DOHH2 (cell line): ENCODE measurements around the gene RAB20.

ENCODE experiments used
- H3F3A ChIP-seq: fragments of 200-600 bp; sonication (generic), shearing (Covaris generic); 2 replicates; pipeline ENCODE4 v1.6.0; 2016; ENCODE audit warnings: antibody characterized with exemption, mild to moderate bottlenecking; ENCODE audit not compliant: control insufficient read depth, insufficient read depth
- H3K27ac ChIP-seq: fragments of 200-600 bp; sonication (generic); 2 replicates; pipeline ENCODE4 v1.5.1; 2014; ENCODE audit warnings: low read depth, mild to moderate bottlenecking, low read length, moderate library complexity
- H3K27me3 ChIP-seq: fragments of 200-600 bp; sonication (generic); 2 replicates; pipeline ENCODE4 v1.6.1; 2014; ENCODE audit warnings: mild to moderate bottlenecking, low read length, mixed read lengths; ENCODE audit not compliant: control insufficient read depth
- H3K36me3 ChIP-seq: fragments of 200-600 bp; sonication (generic); 2 replicates; pipeline ENCODE4 v1.6.1; 2014; ENCODE audit warnings: mild to moderate bottlenecking, low read length, moderate library complexity, mixed read lengths; ENCODE audit not compliant: control insufficient read depth
- H3K4me1 ChIP-seq: fragments of 200-600 bp; sonication (generic); 2 replicates; pipeline ENCODE4 v1.6.1; 2014; ENCODE audit warnings: mild to moderate bottlenecking, low read length, mixed read lengths; ENCODE audit not compliant: control insufficient read depth
- H3K4me2 ChIP-seq: fragments of 200-600 bp; sonication (generic); 2 replicates; pipeline ENCODE4 v1.6.0; 2014; ENCODE audit warnings: mild to moderate bottlenecking, low read length, moderate library complexity
- H3K4me3 ChIP-seq: fragments of 200-600 bp; sonication (generic); 2 replicates; pipeline ENCODE4 v1.5.1; 2014; ENCODE audit warnings: mild to moderate bottlenecking, low read length, mixed read lengths
- H3K79me2 ChIP-seq: fragments of 200-600 bp; sonication (generic); 2 replicates; pipeline ENCODE4 v1.6.1; 2014; ENCODE audit warnings: mild to moderate bottlenecking, low read length, mixed read lengths; ENCODE audit not compliant: control insufficient read depth
- H3K9me2 ChIP-seq: fragments of 200-600 bp; sonication (generic); replicated peaks from 2 replicates; pipeline ENCODE4 v1.6.1; 2014; ENCODE audit warnings: mild to moderate bottlenecking, low read length, mixed read lengths; ENCODE audit not compliant: control insufficient read depth
- H3K9me3 ChIP-seq: fragments of 200-600 bp; sonication (generic); 2 replicates; pipeline ENCODE4 v1.6.1; 2014; ENCODE audit warnings: antibody characterized with exemption, low read length, mixed read lengths; ENCODE audit not compliant: control insufficient read depth, insufficient read depth
- H4K20me1 ChIP-seq: fragments of 200-600 bp; sonication (generic); 2 replicates; pipeline ENCODE4 v1.6.0; 2014; ENCODE audit warnings: low read depth, mild to moderate bottlenecking, antibody characterized with exemption, low read length, moderate library complexity; ENCODE audit not compliant: control insufficient read depth, insufficient read depth
- EZH2phosphoT487 ChIP-seq: fragments of 200-600 bp; sonication (generic); IDR thresholded peaks from 2 replicates; pipeline ENCODE4 v1.6.1; 2017; ENCODE audit warnings: borderline replicate concordance, mild to moderate bottlenecking, antibody characterized with exemption, low read length, moderate library complexity, mixed read lengths
- TF ChIP-seq, protein P1 (sequence below): fragments of 200-600 bp; sonication (generic); IDR thresholded peaks from one replicate; pipeline ENCODE4 v1.5.1; 2014; ENCODE audit warnings: antibody characterized with exemption, mild to moderate bottlenecking, low read depth, low read length; ENCODE audit not compliant: poor library complexity, severe bottlenecking

RAB20 gene

DNA sequence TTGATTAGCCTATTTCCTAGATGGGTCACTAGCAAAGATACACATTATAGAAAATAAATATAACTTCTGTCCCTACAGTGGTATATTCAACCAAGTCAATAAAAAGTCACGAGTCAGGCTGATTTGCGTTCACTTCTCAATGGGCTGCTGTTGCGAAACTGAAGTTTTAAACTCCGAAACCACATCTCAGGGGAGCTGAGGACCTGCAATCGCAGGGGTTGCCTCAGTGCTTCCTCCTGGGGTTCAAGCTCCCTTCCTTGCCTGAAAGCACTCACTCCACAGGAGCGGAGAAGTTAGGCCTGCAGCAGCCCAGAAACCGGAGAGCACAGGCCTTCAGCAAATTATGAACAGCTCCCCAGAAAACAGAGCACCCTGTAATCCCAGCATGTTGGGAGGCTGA, 39.6 kb downstream of the RAB20 start:
- peaks cover 19% of the 10 kb centered on the region for H3K4me1 ChIP-seq
- no peaks in the 10 kb centered on the region for H3K9me2 ChIP-seq
- H3K36me3 ChIP-seq, result no peaks in the 10 kb centered on the region
- peaks cover 12% of the 10 kb centered on the region for H3K27me3 ChIP-seq
- H3F3A ChIP-seq, result no peaks in the 10 kb centered on the region
- H3K27ac ChIP-seq, result no peak overlapping the region
- TF ChIP-seq, protein P1, sequence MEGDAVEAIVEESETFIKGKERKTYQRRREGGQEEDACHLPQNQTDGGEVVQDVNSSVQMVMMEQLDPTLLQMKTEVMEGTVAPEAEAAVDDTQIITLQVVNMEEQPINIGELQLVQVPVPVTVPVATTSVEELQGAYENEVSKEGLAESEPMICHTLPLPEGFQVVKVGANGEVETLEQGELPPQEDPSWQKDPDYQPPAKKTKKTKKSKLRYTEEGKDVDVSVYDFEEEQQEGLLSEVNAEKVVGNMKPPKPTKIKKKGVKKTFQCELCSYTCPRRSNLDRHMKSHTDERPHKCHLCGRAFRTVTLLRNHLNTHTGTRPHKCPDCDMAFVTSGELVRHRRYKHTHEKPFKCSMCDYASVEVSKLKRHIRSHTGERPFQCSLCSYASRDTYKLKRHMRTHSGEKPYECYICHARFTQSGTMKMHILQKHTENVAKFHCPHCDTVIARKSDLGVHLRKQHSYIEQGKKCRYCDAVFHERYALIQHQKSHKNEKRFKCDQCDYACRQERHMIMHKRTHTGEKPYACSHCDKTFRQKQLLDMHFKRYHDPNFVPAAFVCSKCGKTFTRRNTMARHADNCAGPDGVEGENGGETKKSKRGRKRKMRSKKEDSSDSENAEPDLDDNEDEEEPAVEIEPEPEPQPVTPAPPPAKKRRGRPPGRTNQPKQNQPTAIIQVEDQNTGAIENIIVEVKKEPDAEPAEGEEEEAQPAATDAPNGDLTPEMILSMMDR, result no peak
- no peak for TF ChIP-seq EZH2phosphoT487
- H3K4me2 ChIP-seq, result no peak overlapping the region
- H3K79me2 ChIP-seq, result no peaks in the 10 kb centered on the region
- H3K4me3 ChIP-seq, result no peak overlapping the region
- H4K20me1 ChIP-seq, result no peaks in the 10 kb centered on the region
- peaks cover 7% of the 10 kb centered on the region; the same call in 1 of the 2 replicates for H3K9me3 ChIP-seq

DNA sequence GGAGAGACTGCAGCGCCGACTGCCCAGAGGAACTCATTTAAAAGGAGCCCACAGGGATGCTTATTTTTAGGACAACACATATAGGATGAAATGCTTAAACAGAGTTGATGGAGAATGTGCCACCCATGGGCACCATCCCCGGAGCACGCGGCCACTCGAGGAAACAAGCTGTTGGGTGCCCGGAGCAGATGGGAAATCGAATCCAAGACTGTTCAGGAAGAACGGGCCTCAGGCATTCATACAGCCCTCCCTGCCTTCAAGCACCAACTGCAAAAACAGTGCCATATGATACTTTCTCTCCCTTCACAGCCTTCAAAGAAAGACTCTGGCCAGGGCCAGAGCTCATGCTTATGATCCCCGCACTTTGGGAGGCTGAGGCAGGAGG, 40.2 kb downstream of the RAB20 start:
- no peak overlapping the region for H3K4me2 ChIP-seq
- no peak overlapping the region for H3K27ac ChIP-seq
- TF ChIP-seq, protein P1, result no peak
- TF ChIP-seq EZH2phosphoT487, result no peak
- H3K9me3 ChIP-seq, result peaks cover 7% of the 10 kb centered on the region; the same call in 1 of the 2 replicates
- H4K20me1 ChIP-seq, result no peaks in the 10 kb centered on the region
- H3K4me3 ChIP-seq, result no peak overlapping the region
- H3K27me3 ChIP-seq, result peaks cover 12% of the 10 kb centered on the region
- H3K79me2 ChIP-seq, result no peaks in the 10 kb centered on the region
- no peaks in the 10 kb centered on the region for H3F3A ChIP-seq
- H3K9me2 ChIP-seq, result no peaks in the 10 kb centered on the region
- peaks cover 19% of the 10 kb centered on the region for H3K4me1 ChIP-seq
- H3K36me3 ChIP-seq, result no peaks in the 10 kb centered on the region

DNA sequence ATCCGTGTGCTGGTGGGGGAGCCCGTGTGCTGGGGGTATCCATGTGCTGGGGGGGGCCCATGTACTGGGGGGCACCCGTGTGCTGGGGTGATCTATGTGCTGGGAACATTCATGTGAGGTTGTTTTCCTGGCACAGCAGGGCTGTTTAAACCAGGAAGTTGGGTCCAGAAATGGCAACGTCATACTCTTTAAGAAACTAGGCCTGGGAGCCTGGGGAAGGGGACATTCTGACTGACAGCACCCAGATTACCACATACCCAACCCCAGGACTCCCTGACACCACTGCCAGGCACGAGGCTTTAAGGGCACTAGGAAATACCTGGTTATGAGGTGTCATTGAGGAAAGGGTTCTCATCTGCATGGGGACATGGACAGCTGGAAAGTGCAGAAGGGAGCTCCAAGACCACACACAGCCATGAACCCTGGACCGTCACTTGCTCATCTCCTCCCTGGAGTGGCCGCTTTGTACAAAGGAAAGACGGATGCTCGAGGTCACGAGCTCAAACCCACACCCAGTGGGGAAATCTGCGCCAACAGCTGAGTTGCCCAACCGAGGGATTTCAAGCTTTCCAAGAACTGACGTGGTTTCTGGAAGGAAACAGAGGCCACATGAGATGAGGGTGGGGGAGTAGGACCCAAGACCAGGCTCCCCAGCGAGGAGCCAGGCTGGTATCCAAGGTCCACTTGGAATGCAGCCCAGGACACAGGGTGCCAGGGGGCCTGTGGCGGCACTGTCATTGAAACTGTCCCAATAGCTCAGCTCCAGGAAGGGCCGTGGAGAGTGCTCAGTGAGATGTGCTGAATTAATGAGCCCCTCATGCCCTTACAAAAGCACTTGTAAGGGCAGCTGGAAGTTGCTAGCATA, 40.9 kb downstream of the RAB20 start:
- Histone ChIP-seq H4K20me1 (no peaks in the 10 kb centered on the region), H3F3A (no peaks in the 10 kb centered on the region), H3K27me3 (peaks cover 12% of the 10 kb centered on the region), H3K4me2 (no peak overlapping the region), H3K4me1 (peaks cover 19% of the 10 kb centered on the region), H3K27ac (no peak overlapping the region), H3K79me2 (no peaks in the 10 kb centered on the region), H3K9me3 (peaks cover 4% of the 10 kb centered on the region; the same call in 1 of the 2 replicates), H3K4me3 (no peak overlapping the region), H3K9me2 (no peaks in the 10 kb centered on the region), H3K36me3 (no peaks in the 10 kb centered on the region)
- no peak for TF ChIP-seq EZH2phosphoT487
- TF ChIP-seq, protein P1, result no peak
